Mesothelial cell of epicardium (in vitro differentiated cells): ENCODE results near the gene MACROH2A2. TPM values are rescaled to one million over a fixed set of nuclear protein-coding genes. Genes with fewer than 3 reads are reported as not detected.

ENCODE experiments used
- DNase-seq, 2 experiments: peaks; one replicate each; pipeline ENCODE4 v3.0.0; 2021; ENCODE audit warnings: low spot score in 2 of 2; ENCODE audit not compliant: unreplicated experiment in 2 of 2
- H3K27ac Mint-ChIP-seq: 2 replicates; pipeline ENCODE4 v1.8.0; 2021; ENCODE audit warnings: mixed read lengths
- H3K27me3 Mint-ChIP-seq: 2 replicates; pipeline ENCODE4 v1.8.0; 2021; ENCODE audit warnings: low read depth, mixed read lengths
- H3K36me3 Mint-ChIP-seq: 2 replicates; pipeline ENCODE4 v1.8.0; 2021; ENCODE audit warnings: mixed read lengths
- H3K4me1 Mint-ChIP-seq: 2 replicates; pipeline ENCODE4 v1.8.0; 2021; ENCODE audit warnings: mixed read lengths
- H3K4me3 Mint-ChIP-seq: 2 replicates; pipeline ENCODE4 v1.8.0; 2021; ENCODE audit warnings: mild to moderate bottlenecking, moderate library complexity, mixed read lengths
- H3K9me3 Mint-ChIP-seq: 2 replicates; pipeline ENCODE4 v1.8.0; 2021; ENCODE audit warnings: mixed read lengths
- total RNA-seq: library from RNA; stranded (reverse); gene quantifications from 3 replicates; pipeline ENCODE4 v1.2.1, GENCODE V29; 2021
- TF ChIP-seq, protein P1 (sequence below): fragments of 200-600 bp; sonication (generic); IDR thresholded peaks from one replicate; pipeline ENCODE4 v1.5.0; 2021; ENCODE audit warnings: antibody characterized with exemption; ENCODE audit not compliant: unreplicated experiment

The MACROH2A2 gene
- total RNA-seq, 1 donor from 2014 or later: 125 TPM

DNA sequence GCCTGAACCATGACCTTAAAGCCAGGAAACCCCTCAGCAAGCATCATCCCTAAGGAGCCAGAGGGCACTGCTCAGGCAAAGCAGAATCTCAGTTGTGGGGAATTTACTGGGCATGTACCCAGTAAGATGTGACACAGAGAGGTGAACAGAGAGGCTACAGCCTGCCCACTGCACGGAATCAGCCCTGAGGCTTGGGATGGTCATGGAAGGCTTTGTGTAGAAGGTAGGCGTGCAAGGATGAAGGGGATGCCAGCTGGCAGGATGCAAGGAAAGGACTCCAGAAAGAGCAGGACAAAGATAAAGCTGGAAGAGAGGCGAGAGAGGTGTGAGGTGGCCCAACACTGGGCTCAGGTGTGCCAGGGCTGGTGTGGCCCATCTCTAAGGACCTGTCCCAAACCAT lies 82.4 kb downstream of the MACROH2A2 start:
- H3K27ac Mint-ChIP-seq: no peak overlapping the region
- H3K27me3 Mint-ChIP-seq: no peaks in the 10 kb centered on the region
- H3K9me3 Mint-ChIP-seq: no peaks in the 10 kb centered on the region
- peaks cover 17% of the 10 kb centered on the region for H3K4me1 Mint-ChIP-seq
- H3K36me3 Mint-ChIP-seq: peaks cover 2% of the 10 kb centered on the region
- no peak for DNase-seq
- H3K4me3 Mint-ChIP-seq: no peak overlapping the region
- TF ChIP-seq, protein P1, sequence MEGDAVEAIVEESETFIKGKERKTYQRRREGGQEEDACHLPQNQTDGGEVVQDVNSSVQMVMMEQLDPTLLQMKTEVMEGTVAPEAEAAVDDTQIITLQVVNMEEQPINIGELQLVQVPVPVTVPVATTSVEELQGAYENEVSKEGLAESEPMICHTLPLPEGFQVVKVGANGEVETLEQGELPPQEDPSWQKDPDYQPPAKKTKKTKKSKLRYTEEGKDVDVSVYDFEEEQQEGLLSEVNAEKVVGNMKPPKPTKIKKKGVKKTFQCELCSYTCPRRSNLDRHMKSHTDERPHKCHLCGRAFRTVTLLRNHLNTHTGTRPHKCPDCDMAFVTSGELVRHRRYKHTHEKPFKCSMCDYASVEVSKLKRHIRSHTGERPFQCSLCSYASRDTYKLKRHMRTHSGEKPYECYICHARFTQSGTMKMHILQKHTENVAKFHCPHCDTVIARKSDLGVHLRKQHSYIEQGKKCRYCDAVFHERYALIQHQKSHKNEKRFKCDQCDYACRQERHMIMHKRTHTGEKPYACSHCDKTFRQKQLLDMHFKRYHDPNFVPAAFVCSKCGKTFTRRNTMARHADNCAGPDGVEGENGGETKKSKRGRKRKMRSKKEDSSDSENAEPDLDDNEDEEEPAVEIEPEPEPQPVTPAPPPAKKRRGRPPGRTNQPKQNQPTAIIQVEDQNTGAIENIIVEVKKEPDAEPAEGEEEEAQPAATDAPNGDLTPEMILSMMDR: no peak

DNA sequence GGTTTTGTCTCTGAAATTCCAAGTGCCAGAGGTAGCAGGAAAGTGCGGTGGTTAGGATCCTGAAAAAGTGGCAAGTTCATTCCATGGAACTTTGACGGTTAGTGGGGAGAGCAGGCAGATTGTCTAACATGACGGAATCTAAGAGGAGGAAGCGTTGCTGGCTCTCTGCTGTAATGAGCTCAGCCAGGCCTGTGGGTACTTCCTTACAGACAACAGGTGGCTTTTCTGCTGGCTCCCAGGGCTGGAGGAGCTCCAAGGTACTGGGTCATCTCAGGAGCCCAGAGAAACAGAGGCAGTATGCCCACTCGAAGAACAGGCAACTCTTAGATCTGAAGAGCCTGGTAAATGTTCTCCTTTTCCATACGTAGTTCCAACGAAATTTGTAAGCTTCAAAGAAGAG lies 83.0 kb downstream of the MACROH2A2 start:
- H3K27ac Mint-ChIP-seq: no peak overlapping the region
- peaks cover 17% of the 10 kb centered on the region for H3K4me1 Mint-ChIP-seq
- DNase-seq: peak in 1 of 2 experiments; percentile 11

DNA sequence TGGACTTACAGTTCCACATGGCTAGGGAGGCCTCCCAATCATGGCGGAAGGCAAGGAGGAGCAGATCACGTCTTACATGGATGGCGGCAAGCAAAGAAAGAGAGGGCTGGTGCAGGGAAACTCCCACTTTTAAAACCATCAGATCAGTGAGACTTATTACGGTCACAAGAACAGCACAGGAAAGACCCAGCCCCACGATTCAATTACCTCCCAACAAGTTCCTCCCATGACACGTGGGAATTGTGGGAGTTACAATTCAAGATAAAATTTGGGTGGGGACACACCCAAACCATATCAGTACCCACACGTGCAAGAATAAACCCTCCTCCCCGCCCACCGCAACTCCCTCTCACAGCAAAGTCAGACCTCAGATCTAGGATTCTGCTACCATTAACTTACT lies 84.5 kb downstream of the MACROH2A2 start:
- no peak for DNase-seq
- TF ChIP-seq, protein P1: no peak
- H3K4me1 Mint-ChIP-seq: peaks cover 7% of the 10 kb centered on the region
- H3K9me3 Mint-ChIP-seq: no peaks in the 10 kb centered on the region
- peaks cover 4% of the 10 kb centered on the region for H3K36me3 Mint-ChIP-seq
- no peaks in the 10 kb centered on the region for H3K27me3 Mint-ChIP-seq
- H3K27ac Mint-ChIP-seq: no peak overlapping the region
- H3K4me3 Mint-ChIP-seq: no peak overlapping the region

More for the DNA sequence above, 83.0 kb downstream of the MACROH2A2 start:
- no peak overlapping the region for H3K4me3 Mint-ChIP-seq
- TF ChIP-seq, protein P1: no peak
- no peaks in the 10 kb centered on the region for H3K27me3 Mint-ChIP-seq
- H3K9me3 Mint-ChIP-seq: no peaks in the 10 kb centered on the region
- H3K36me3 Mint-ChIP-seq: peaks cover 4% of the 10 kb centered on the region

DNA sequence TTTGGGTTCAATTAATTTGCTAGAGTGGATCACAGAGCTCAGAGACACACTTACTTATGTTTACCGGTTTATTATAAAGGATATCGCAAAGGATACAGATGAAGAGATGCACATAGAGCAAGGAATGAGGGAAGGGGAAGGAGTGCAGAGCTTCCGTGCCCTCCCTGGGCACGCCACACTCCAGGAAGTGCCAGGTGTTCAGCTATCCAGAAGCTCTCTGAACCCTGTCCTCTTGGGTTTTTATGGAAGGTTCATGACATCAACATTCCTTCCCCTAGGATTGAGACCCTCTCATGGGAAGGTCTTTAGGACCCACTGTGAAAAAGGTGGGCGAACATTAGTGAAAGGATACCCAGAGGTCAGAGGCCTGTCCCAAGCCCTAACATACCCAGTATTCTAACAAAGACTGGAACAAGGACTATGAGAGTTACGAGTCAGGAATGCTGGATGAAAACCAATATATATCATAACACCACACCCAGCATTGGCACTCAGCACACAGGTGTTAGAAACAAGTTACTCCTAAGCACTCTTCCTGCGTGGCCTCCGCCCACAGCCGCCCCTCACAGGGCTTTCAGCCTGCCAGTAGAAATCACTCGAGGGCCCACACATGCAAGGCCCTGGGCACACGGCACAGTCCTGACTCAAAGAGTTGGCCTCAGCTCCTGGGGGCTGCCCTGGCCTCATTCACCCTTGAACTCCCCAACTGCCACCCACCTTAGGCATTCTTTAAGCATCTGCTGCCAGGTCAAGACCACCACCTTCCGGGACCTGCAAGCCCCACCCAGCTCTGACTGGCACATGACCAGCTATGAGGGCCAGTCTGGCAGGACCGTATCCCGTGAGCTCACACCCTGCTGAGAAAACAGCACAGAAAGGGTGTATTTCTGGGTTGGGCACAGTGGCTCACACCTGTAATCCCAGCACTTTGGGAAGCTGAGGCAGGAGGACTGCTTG lies 85.6 kb downstream of the MACROH2A2 start:
- Mint-ChIP-seq H3K27ac (no peak overlapping the region), H3K9me3 (no peaks in the 10 kb centered on the region), H3K27me3 (no peaks in the 10 kb centered on the region), H3K36me3 (peaks cover 6% of the 10 kb centered on the region), H3K4me3 (no peak overlapping the region), H3K4me1 (peaks cover under 1% of the 10 kb centered on the region)
- TF ChIP-seq, protein P1: no peak
- DNase-seq: no peak

DNA sequence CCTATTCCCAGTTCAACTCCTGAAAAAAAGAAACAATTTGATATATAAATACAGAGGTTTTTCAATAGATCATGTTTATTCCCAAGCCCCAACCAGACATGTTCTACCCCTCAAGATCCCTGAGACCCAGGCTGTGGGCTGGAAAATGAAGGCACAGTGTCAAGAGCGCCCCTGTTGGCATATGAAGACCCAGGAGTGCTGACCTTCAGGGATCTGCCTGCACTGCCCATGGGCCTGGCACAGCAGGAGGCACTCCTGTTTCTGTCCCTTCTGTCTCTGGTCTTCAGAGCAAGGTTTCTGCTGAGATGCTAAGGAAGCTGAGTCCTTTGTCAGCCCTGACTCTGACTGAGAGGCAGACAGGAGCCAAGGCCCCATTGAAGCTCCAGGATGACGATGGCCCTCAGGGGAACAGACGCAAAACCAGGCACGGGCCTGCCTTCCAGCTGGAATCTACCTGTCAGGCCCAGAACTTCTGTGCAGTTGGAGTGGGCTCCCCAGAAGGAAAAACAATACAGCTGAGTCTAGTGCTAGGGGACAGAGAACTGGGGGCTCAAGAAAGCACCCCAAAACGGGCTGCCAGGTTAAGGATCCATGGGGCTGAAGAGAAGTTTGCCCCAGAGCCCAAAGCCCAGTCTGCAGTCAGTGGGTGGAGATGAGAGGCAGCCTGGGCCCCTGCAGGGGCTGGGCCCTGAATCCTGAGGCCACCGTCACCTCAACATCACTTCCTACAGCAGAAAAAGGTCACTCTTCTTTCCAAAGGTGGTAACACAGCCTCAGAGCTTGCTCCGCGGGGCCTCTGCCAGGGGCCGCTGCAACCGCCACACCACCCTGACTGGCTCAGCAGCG lies 86.7 kb downstream of the MACROH2A2 start:
- peaks cover 6% of the 10 kb centered on the region for H3K36me3 Mint-ChIP-seq
- peaks cover 3% of the 10 kb centered on the region for H3K4me1 Mint-ChIP-seq
- H3K27ac Mint-ChIP-seq: no peak overlapping the region
- DNase-seq: no peak
- TF ChIP-seq, protein P1: no peak
- H3K27me3 Mint-ChIP-seq: no peaks in the 10 kb centered on the region
- no peak overlapping the region for H3K4me3 Mint-ChIP-seq
- H3K9me3 Mint-ChIP-seq: no peaks in the 10 kb centered on the region
